ENCODE data around the gene PRKN. TPM values are rescaled to one million over a fixed set of nuclear protein-coding genes. Genes with fewer than 3 reads are reported as not detected.

Gene PRKN
- total RNA-seq, 3 donors from 2014 or later: 5.2 to 10.2 (median 8.1) TPM

- Histone ChIP-seq H3K9me3 (no peaks in the 10 kb centered on the region), H3K4me1 (ENCODE audit: low read depth) (no peaks in the 10 kb centered on the region), H3K4me3 (no peak overlapping the region), H3K36me3 (ENCODE audit: low read depth) (no peaks in the 10 kb centered on the region)
- ATAC-seq (no peak), DNase-seq (no peak)
- no peak for TF ChIP-seq CTCF (IDR thresholded peaks at IDR 0.05)
- intact Hi-C loops (cut with DNase I, micrococcal nuclease): no loop called here
These were observed 1283.7 kb downstream of the PRKN start for GRCh38 chr6:161443848-161444247.

GRCh38 chr6:161442420-161442819, 1285.1 kb downstream of the PRKN start:
- intact Hi-C loops (cut with DNase I, micrococcal nuclease): no loop called here
- Histone ChIP-seq H3K9me3 (no peaks in the 10 kb centered on the region), H3K36me3 (ENCODE audit: low read depth) (no peaks in the 10 kb centered on the region), H3K4me1 (ENCODE audit: low read depth) (no peaks in the 10 kb centered on the region), H3K4me3 (no peak overlapping the region)
- ATAC-seq: no peak
- DNase-seq: no peak
- no peak for TF ChIP-seq CTCF (IDR thresholded peaks at IDR 0.05)

- no peak for DNase-seq
- ATAC-seq: no peak
- no peaks in the 10 kb centered on the region for H3K36me3 ChIP-seq (ENCODE audit: low read depth)
These were observed 1287.3 kb downstream of the PRKN start for GRCh38 chr6:161440299-161440698.

GRCh38 chr6:161439093-161439492, 1288.5 kb downstream of the PRKN start:
- no peak for TF ChIP-seq CTCF (IDR thresholded peaks at IDR 0.05)
- Histone ChIP-seq H3K36me3 (ENCODE audit: low read depth) (no peaks in the 10 kb centered on the region), H3K4me1 (ENCODE audit: low read depth) (no peaks in the 10 kb centered on the region), H3K4me3 (no peak overlapping the region), H3K9me3 (no peaks in the 10 kb centered on the region)
- intact Hi-C loops (cut with DNase I, micrococcal nuclease): no loop called here
- DNase-seq (peak in 1 of 3 donors; percentile 14), ATAC-seq (no peak)

More at GRCh38 chr6:161440299-161440698, 1287.3 kb downstream of the PRKN start:
- no peak for TF ChIP-seq CTCF (IDR thresholded peaks at IDR 0.05)
- no peaks in the 10 kb centered on the region for H3K4me1 ChIP-seq (ENCODE audit: low read depth)
- H3K9me3 ChIP-seq: no peaks in the 10 kb centered on the region
- H3K4me3 ChIP-seq: no peak overlapping the region
- intact Hi-C loops (cut with DNase I, micrococcal nuclease): no loop called here

GRCh38 chr6:161438430-161439030, 1289.0 kb downstream of the PRKN start:
- no peak for DNase-seq
- no peak overlapping the region for H3K4me3 ChIP-seq
- intact Hi-C loops (cut with DNase I, micrococcal nuclease): no loop called here
- no peaks in the 10 kb centered on the region for H3K9me3 ChIP-seq
- no peak for TF ChIP-seq CTCF (IDR thresholded peaks at IDR 0.05)
- no peaks in the 10 kb centered on the region for H3K36me3 ChIP-seq (ENCODE audit: low read depth)
- ATAC-seq: no peak
- H3K4me1 ChIP-seq (ENCODE audit: low read depth): no peaks in the 10 kb centered on the region

GRCh38 chr6:161437851-161438250, 1289.7 kb downstream of the PRKN start:
- Histone ChIP-seq H3K36me3 (ENCODE audit: low read depth) (no peaks in the 10 kb centered on the region), H3K9me3 (no peaks in the 10 kb centered on the region), H3K4me1 (ENCODE audit: low read depth) (no peaks in the 10 kb centered on the region), H3K4me3 (no peak overlapping the region)
- no peak for ATAC-seq
- TF ChIP-seq CTCF (IDR thresholded peaks at IDR 0.05): no peak
- no peak for DNase-seq
- intact Hi-C loops (cut with DNase I, micrococcal nuclease): no loop called here
